HG02852 (cell line): ENCODE measurements around the gene POLD1.

ENCODE experiments used
- ATAC-seq: cut with Tn5 transposase; IDR thresholded peaks from one replicate; pipeline ENCODE4 v1.9.1; 2021; ENCODE audit warnings: mild to moderate bottlenecking, moderate library complexity; ENCODE audit not compliant: unreplicated experiment

Gene POLD1

DNA sequence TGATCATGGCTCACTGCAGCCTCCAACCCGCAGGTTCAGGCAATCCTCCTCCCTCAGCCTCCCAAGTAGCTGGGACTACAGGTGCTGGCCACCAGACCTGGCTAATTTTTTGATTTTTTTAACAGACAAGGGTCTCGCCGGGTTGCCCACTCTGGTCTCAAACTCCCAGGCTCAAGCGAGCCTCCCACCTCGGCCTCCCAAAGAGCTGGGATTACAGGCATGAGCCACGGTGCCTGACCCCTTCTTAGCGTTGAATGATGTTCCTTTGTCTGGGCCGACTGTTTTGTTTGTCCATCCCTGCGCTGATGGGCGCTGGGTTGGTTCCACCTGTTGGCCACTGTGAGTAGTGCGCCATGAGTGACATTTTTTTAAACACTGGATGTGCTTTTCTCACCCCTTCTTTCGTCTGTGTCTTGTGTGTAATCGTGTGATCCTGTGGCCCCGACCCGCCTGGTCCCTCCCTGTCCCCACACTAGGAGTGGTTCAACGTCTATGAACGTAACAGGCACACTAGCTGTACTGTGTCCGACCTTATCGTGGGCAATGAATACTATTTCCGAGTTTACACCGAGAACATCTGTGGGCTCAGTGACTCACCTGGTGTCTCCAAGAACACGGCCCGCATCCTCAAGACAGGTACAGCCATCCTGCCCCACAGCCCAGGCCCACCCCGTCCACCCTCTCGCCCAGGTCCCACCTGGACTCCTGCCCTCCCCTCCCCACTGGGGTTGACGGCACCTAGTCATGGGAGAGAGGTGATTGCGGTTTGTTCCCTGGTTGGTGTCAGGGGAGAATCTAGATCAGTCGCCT is 77.1 kb downstream of the POLD1 start:
- no peak for ATAC-seq

DNA sequence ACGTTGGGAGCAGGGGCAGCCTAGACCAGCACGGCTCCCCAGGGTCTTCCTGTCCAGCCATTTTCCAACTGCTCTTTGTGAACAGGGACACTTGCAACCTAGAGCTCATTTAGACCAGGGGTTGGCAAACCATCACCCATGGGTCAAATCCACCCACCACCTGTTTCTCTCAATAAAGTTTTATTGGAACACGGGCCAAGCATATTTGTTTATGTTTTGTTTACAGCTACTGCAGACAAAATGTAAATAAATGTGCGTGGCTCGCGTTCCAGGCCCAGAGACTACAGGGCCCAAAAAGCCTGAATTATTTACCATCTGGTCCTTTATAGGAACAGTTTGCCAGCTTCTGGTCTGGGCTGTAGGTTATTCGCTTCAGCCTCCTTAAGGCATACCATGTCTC is 78.8 kb downstream of the POLD1 start:
- no peak for ATAC-seq

GRCh38 chr19:50464348-50464747 is 80.2 kb downstream of the POLD1 start:
- ATAC-seq = no peak

DNA sequence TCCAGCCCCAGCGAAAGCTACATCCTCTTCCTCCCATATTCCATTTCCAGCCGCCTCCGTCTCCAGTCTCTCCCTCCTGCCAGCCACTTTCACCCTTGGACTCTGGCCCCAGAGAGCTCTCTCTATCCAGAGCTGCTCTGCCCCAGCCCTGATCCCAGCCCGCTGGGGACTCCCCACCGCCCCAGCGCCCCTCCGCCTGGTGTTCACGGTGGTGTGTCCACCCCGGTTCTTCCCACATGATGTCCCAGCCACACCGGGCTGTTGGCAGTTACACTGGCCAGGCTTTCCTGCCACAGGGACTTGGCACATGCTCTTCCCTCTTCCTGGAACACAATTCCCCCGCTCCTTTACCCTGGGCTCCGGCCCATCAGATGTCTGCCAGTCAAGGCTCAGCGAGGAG is 80.9 kb downstream of the POLD1 start:
- no peak for ATAC-seq

- no peak for ATAC-seq
These were observed 82.0 kb downstream of the POLD1 start for GRCh38 chr19:50465986-50466705.

- ATAC-seq = no peak
These were observed 82.5 kb downstream of the POLD1 start for GRCh38 chr19:50466706-50467039.

- ATAC-seq = no peak
These were observed 83.4 kb downstream of the POLD1 start for GRCh38 chr19:50467566-50467965.
